GM23338 (cell line): ENCODE measurements around the gene SYT2. TPM values are rescaled to one million over a fixed set of nuclear protein-coding genes. Genes with fewer than 3 reads are reported as not detected.

ENCODE experiments used
- ATAC-seq: fragments of 200-7000 bp; cut with Tn5 transposase; 3 replicates; pipeline ENCODE4 v1.9.1; 2020
- DNase-seq: peaks from one replicate; pipeline ENCODE4 v3.0.0-alpha.2; 2015; ENCODE audit warnings: low spot score
- H2AFZ ChIP-seq: fragments of 200-600 bp; sonication (generic); 2 replicates; pipeline ENCODE4 v1.8.0; 2016; ENCODE audit warnings: antibody characterized with exemption, mild to moderate bottlenecking, moderate library complexity
- H3F3A ChIP-seq: fragments of 200-600 bp; sonication (generic); replicated peaks from 2 replicates; pipeline ENCODE4 v1.8.0; 2017; ENCODE audit warnings: antibody characterized with exemption, mixed run types, low read depth
- H3K27ac ChIP-seq: fragments of 200-600 bp; sonication (generic); 2 replicates; pipeline ENCODE4 v1.6.1; 2016; ENCODE audit warnings: low read depth
- H3K27me3 ChIP-seq: fragments of 200-600 bp; sonication (generic); 2 replicates; pipeline ENCODE4 v1.8.0; 2016; ENCODE audit warnings: mild to moderate bottlenecking, mixed run types, moderate library complexity; ENCODE audit not compliant: insufficient read depth
- H3K36me3 ChIP-seq: fragments of 200-600 bp; sonication (generic); 2 replicates; pipeline ENCODE4 v1.8.0; 2016; ENCODE audit warnings: mild to moderate bottlenecking; ENCODE audit not compliant: insufficient read depth
- H3K4me1 ChIP-seq: fragments of 200-600 bp; sonication (generic); 2 replicates; pipeline ENCODE4 v1.8.0; 2016; ENCODE audit warnings: mild to moderate bottlenecking, moderate library complexity; ENCODE audit not compliant: insufficient read depth
- H3K4me2 ChIP-seq: fragments of 200-600 bp; sonication (generic); 2 replicates; pipeline ENCODE4 v1.7.1; 2017; ENCODE audit warnings: mixed run types
- H3K4me3 ChIP-seq: fragments of 200-600 bp; sonication (generic); 2 replicates; pipeline ENCODE4 v1.6.1; 2016; ENCODE audit warnings: mixed run types
- H3K79me2 ChIP-seq: fragments of 200-600 bp; sonication (generic); replicated peaks from 2 replicates; pipeline ENCODE4 v1.8.0; 2017; ENCODE audit warnings: mild to moderate bottlenecking; ENCODE audit not compliant: insufficient read depth
- H3K9me2 ChIP-seq: fragments of 200-600 bp; sonication (generic); 2 replicates; pipeline ENCODE4 v1.8.0; 2017; ENCODE audit not compliant: insufficient read depth
- H4K20me1 ChIP-seq: fragments of 200-600 bp; sonication (generic); replicated peaks from 2 replicates; pipeline ENCODE4 v1.8.0; 2017; ENCODE audit warnings: mild to moderate bottlenecking; ENCODE audit not compliant: insufficient read depth
- H3K27ac Mint-ChIP-seq: 2 replicates; pipeline ENCODE4 v1.8.0; 2020; ENCODE audit warnings: inconsistent platforms, mild to moderate bottlenecking, moderate library complexity, mixed read lengths
- H3K27me3 Mint-ChIP-seq: 3 replicates; pipeline ENCODE4 v1.8.0; 2022; ENCODE audit warnings: low read depth, mild to moderate bottlenecking, moderate library complexity, mixed read lengths, inconsistent platforms; ENCODE audit not compliant: insufficient read depth, poor library complexity
- H3K36me3 Mint-ChIP-seq: 3 replicates; pipeline ENCODE4 v1.8.0; 2021; ENCODE audit warnings: low read depth, mild to moderate bottlenecking, inconsistent platforms, moderate library complexity, mixed read lengths
- H3K4me1 Mint-ChIP-seq: 3 replicates; pipeline ENCODE4 v1.8.0; 2020; ENCODE audit warnings: mild to moderate bottlenecking, inconsistent platforms, mixed read lengths
- H3K4me3 Mint-ChIP-seq: 3 replicates; pipeline ENCODE4 v1.8.0; 2021; ENCODE audit warnings: moderate library complexity, mild to moderate bottlenecking, inconsistent platforms, mixed read lengths
- H3K9me3 Mint-ChIP-seq: 3 replicates; pipeline ENCODE4 v1.8.0; 2020; ENCODE audit warnings: moderate library complexity, mild to moderate bottlenecking, inconsistent platforms, mixed read lengths
- CTCF ChIP-seq, 2 experiments: fragments of 200-600 bp in 1 of 2; sonication (generic) in 1 of 2; conservative IDR thresholded peaks; 2 replicates each; pipeline versions ENCODE4 v1.5.1 to v1.6.1; 2016 to 2017; ENCODE audit warnings: antibody characterized with exemption in 2 of 2, low read depth in 2 of 2, mild to moderate bottlenecking in 2 of 2, moderate library complexity in 1 of 2
- JUNB ChIP-seq: IDR thresholded peaks from one replicate; pipeline ENCODE4 v1.6.1; 2016; ENCODE audit warnings: antibody characterized with exemption; ENCODE audit not compliant: unreplicated experiment
- POLR2AphosphoS5 ChIP-seq: IDR thresholded peaks from 2 replicates; pipeline ENCODE4 v1.6.1; 2016; ENCODE audit warnings: antibody characterized with exemption, low read depth
- STAT1 ChIP-seq: IDR thresholded peaks from one replicate; pipeline ENCODE4 v1.6.1; 2016; ENCODE audit warnings: antibody characterized with exemption; ENCODE audit not compliant: unreplicated experiment
- ZNF331 ChIP-seq: fragments of 250-450 bp; sonication (Bioruptor Pico); IDR thresholded peaks from 2 replicates; pipeline ENCODE4 v1.5.0; 2020; ENCODE audit warnings: low read depth, mild to moderate bottlenecking, moderate library complexity
- ZNF462 ChIP-seq: fragments of 250-450 bp; sonication (Bioruptor Pico); IDR thresholded peaks from 2 replicates; pipeline ENCODE4 v1.5.0; 2020; ENCODE audit warnings: mild to moderate bottlenecking, moderate library complexity
- polyA plus RNA-seq: library from polyadenylated mRNA; unstranded; fragments of >200 nt; fragmentation: Nextera tagmentation; extraction: Ambion mirVana; gene quantifications from 2 replicates; pipeline ENCODE4 v1.2.1, GENCODE V29; 2016
- total RNA-seq: library from RNA; depleted of rRNA; stranded (reverse); fragments of >200 nt; shearing (Covaris generic); gene quantifications from 2 replicates; pipeline ENCODE4 v1.2.3, GENCODE V29; 2014
- TF ChIP-seq, protein P1 (sequence below): IDR thresholded peaks from 2 replicates; pipeline ENCODE4 v1.6.1; 2016; ENCODE audit warnings: antibody characterized with exemption
- TF ChIP-seq, protein P2 (sequence below): IDR thresholded peaks from one replicate; pipeline ENCODE4 v1.6.1; 2018; ENCODE audit warnings: antibody characterized with exemption; ENCODE audit not compliant: unreplicated experiment

Gene SYT2
- total and polyA plus RNA-seq, 2 experiments from 2014 or later: 2.4 to 12.5 TPM

GRCh38 chr1:202750761-202751160, 40.5 kb upstream of the SYT2 start:
- Histone ChIP-seq H4K20me1 (peaks cover under 1% of the 10 kb centered on the region), H3K4me3 (no peak overlapping the region), H3K36me3 (peaks cover 85% of the 10 kb centered on the region), H3K27me3 (no peaks in the 10 kb centered on the region), H3K9me2 (no peaks in the 10 kb centered on the region), H2AFZ (no peak overlapping the region), H3K4me1 (no peaks in the 10 kb centered on the region), H3K4me2 (no peak overlapping the region), H3F3A (peaks cover 4% of the 10 kb centered on the region; the same call in 1 of the 2 replicates), H3K79me2 (0 out of 2 replicates have a peak, but pooled peaks cover 5% of the 10 kb centered on the region), H3K27ac (no peak overlapping the region)
- DNase-seq (no peak), ATAC-seq (no peak)
- peaks cover 94% of the 10 kb centered on the region for H3K36me3 Mint-ChIP-seq
- no peak for TF ChIP-seq POLR2AphosphoS5
- no peak for TF ChIP-seq ZNF331
- TF ChIP-seq, protein P1, sequence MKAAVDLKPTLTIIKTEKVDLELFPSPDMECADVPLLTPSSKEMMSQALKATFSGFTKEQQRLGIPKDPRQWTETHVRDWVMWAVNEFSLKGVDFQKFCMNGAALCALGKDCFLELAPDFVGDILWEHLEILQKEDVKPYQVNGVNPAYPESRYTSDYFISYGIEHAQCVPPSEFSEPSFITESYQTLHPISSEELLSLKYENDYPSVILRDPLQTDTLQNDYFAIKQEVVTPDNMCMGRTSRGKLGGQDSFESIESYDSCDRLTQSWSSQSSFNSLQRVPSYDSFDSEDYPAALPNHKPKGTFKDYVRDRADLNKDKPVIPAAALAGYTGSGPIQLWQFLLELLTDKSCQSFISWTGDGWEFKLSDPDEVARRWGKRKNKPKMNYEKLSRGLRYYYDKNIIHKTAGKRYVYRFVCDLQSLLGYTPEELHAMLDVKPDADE: no peak
- no peak for TF ChIP-seq STAT1
- TF ChIP-seq JUNB: no peak
- no peak for TF ChIP-seq CTCF (conservative IDR thresholded peaks at IDR 0.05; ENCODE audit: low read depth in 2 of 2)
- TF ChIP-seq, protein P2, sequence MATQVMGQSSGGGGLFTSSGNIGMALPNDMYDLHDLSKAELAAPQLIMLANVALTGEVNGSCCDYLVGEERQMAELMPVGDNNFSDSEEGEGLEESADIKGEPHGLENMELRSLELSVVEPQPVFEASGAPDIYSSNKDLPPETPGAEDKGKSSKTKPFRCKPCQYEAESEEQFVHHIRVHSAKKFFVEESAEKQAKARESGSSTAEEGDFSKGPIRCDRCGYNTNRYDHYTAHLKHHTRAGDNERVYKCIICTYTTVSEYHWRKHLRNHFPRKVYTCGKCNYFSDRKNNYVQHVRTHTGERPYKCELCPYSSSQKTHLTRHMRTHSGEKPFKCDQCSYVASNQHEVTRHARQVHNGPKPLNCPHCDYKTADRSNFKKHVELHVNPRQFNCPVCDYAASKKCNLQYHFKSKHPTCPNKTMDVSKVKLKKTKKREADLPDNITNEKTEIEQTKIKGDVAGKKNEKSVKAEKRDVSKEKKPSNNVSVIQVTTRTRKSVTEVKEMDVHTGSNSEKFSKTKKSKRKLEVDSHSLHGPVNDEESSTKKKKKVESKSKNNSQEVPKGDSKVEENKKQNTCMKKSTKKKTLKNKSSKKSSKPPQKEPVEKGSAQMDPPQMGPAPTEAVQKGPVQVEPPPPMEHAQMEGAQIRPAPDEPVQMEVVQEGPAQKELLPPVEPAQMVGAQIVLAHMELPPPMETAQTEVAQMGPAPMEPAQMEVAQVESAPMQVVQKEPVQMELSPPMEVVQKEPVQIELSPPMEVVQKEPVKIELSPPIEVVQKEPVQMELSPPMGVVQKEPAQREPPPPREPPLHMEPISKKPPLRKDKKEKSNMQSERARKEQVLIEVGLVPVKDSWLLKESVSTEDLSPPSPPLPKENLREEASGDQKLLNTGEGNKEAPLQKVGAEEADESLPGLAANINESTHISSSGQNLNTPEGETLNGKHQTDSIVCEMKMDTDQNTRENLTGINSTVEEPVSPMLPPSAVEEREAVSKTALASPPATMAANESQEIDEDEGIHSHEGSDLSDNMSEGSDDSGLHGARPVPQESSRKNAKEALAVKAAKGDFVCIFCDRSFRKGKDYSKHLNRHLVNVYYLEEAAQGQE: no peak
- TF ChIP-seq ZNF462: no peak
- H3K4me3 Mint-ChIP-seq: no peak overlapping the region
- no peaks in the 10 kb centered on the region for H3K4me1 Mint-ChIP-seq
- peaks cover 1% of the 10 kb centered on the region for H3K27me3 Mint-ChIP-seq
- no peaks in the 10 kb centered on the region for H3K9me3 Mint-ChIP-seq
- no peak overlapping the region for H3K27ac Mint-ChIP-seq
